Breast epithelium (tissue), 4 donors: ENCODE results near the gene ZNF467. TPM values are rescaled to one million over a fixed set of nuclear protein-coding genes. Genes with fewer than 3 reads are reported as not detected.

Source experiments
- DNase-seq, 2 donors: peaks; one replicate each; pipeline ENCODE4 v3.0.0-alpha.2; 2019; ENCODE audit warnings: low spot score in 2 of 2
- H3K27ac ChIP-seq, 2 donors: fragments of 200-600 bp; sonication (generic) in 1 of 2; one replicate each; pipeline ENCODE4 v1.5.1; 2016 to 2019; ENCODE audit warnings: mild to moderate bottlenecking in 1 of 2
- H3K27me3 ChIP-seq, 2 donors: fragments of 200-600 bp; sonication (generic) in 1 of 2; one replicate each; pipeline versions ENCODE4 v1.5.1 to v1.6.0; 2017 to 2019; ENCODE audit warnings: control low read depth in 1 of 2, mild to moderate bottlenecking in 1 of 2
- H3K36me3 ChIP-seq: fragments of 200-600 bp; one replicate; pipeline ENCODE4 v1.5.1; 2019
- H3K4me1 ChIP-seq, 2 donors: fragments of 200-600 bp; sonication (generic); one replicate each; pipeline ENCODE4 v1.5.1; 2016 to 2019; ENCODE audit warnings: control low read depth in 1 of 2
- H3K4me3 ChIP-seq, 3 donors: fragments of 200-600 bp; sonication (generic); 1 replicate in 2 of 3; 2 replicates in 1 of 3; pipeline ENCODE4 v1.5.1; 2016 to 2019; ENCODE audit warnings: mild to moderate bottlenecking in 3 of 3, moderate library complexity in 2 of 3
- H3K9me3 ChIP-seq, 2 donors: fragments of 200-600 bp; sonication (generic) in 1 of 2; one replicate each; pipeline ENCODE4 v1.5.1; 2016 to 2019; ENCODE audit warnings: control low read depth in 1 of 2
- CTCF ChIP-seq, 3 donors: fragments of 450-650 bp; IDR thresholded peaks; one replicate each; pipeline ENCODE4 v1.5.1; 2016 to 2017; ENCODE audit warnings: antibody characterized with exemption in 3 of 3, mild to moderate bottlenecking in 3 of 3, moderate library complexity in 3 of 3
- POLR2A ChIP-seq: fragments of 450-650 bp; IDR thresholded peaks from one replicate; pipeline ENCODE4 v1.6.1; 2016; ENCODE audit warnings: antibody characterized with exemption, mild to moderate bottlenecking, moderate library complexity
- POLR2AphosphoS5 ChIP-seq, 3 donors: sonication (generic); formaldehyde crosslinking; IDR thresholded peaks; one replicate each; pipeline ENCODE4 v1.6.1; 2017; ENCODE audit warnings: antibody characterized with exemption in 3 of 3
- intact Hi-C: fragments of 100-400 bp; cut with DNase I; formaldehyde crosslinking; loops from one replicate; pipeline ENCODE4 v1.15.1; 2023; ENCODE audit warnings: low total_unique reads
- total RNA-seq, 3 donors: library from RNA; depleted of rRNA; stranded (reverse); fragments of >200 nt; gene quantifications; one replicate each; pipeline ENCODE4 v1.1.0, GENCODE V29; 2016

Gene ZNF467
- total RNA-seq, 3 donors from 2014 or later = 5.0 to 6.3 (median 5.9) TPM

GRCh38 chr7:149732111-149732561 lies 41.3 kb downstream of the ZNF467 start:
- Histone ChIP-seq H3K27me3 (no peaks in the 10 kb centered on the region), H3K4me3 (no peak overlapping the region), H3K4me1 (peaks cover 0 to 12% of the 10 kb centered on the region in 2 donors), H3K9me3 (no peaks in the 10 kb centered on the region), H3K36me3 (peaks cover 6% of the 10 kb centered on the region), H3K27ac (peak overlapping the region in 1 of 2 donors; percentile 55)
- TF ChIP-seq CTCF (IDR thresholded peaks at IDR 0.05) (no peak), POLR2AphosphoS5 (IDR thresholded peaks at IDR 0.05) (no peak), POLR2A (no peak)
- no peak for DNase-seq
- intact Hi-C loops = no loop called here

GRCh38 chr7:149731207-149731955 lies 42.0 kb downstream of the ZNF467 start:
- peaks cover 0 to 12% of the 10 kb centered on the region in 2 donors for H3K4me1 ChIP-seq
- intact Hi-C loops = no loop called here
- H3K36me3 ChIP-seq = peaks cover 6% of the 10 kb centered on the region
- H3K9me3 ChIP-seq = no peaks in the 10 kb centered on the region
- no peak for DNase-seq
- H3K4me3 ChIP-seq = no peak overlapping the region
- TF ChIP-seq CTCF (IDR thresholded peaks at IDR 0.05) = no peak
- no peak for TF ChIP-seq POLR2AphosphoS5 (IDR thresholded peaks at IDR 0.05)
- no peak for TF ChIP-seq POLR2A
- no peaks in the 10 kb centered on the region for H3K27me3 ChIP-seq
- H3K27ac ChIP-seq = no peak overlapping the region

- intact Hi-C loops = loop anchor here (10.0 kb wide), 1 partner anchor 55 kb away; no protein-coding TSS in a partner anchor
These were observed 43.2 kb downstream of the ZNF467 start for GRCh38 chr7:149729983-149730801.

GRCh38 chr7:149729586-149729982 lies 43.8 kb downstream of the ZNF467 start:
- TF ChIP-seq POLR2AphosphoS5 (IDR thresholded peaks at IDR 0.05) = no peak
- Histone ChIP-seq H3K27ac (no peak overlapping the region), H3K27me3 (no peaks in the 10 kb centered on the region), H3K4me3 (no peak overlapping the region), H3K36me3 (peaks cover 6% of the 10 kb centered on the region), H3K4me1 (peaks cover 0 to 7% of the 10 kb centered on the region in 2 donors), H3K9me3 (no peaks in the 10 kb centered on the region)
- DNase-seq = no peak
- intact Hi-C loops = loop anchor here (10.0 kb wide), 1 partner anchor 55 kb away; no protein-coding TSS in a partner anchor

More at GRCh38 chr7:149729983-149730801, 43.2 kb downstream of the ZNF467 start:
- no peak for TF ChIP-seq POLR2AphosphoS5 (IDR thresholded peaks at IDR 0.05)
- H3K9me3 ChIP-seq = no peaks in the 10 kb centered on the region
- no peak overlapping the region for H3K27ac ChIP-seq
- H3K4me3 ChIP-seq = no peak overlapping the region
- peaks cover 0 to 9% of the 10 kb centered on the region in 2 donors for H3K4me1 ChIP-seq
- no peaks in the 10 kb centered on the region for H3K27me3 ChIP-seq
- peaks cover 6% of the 10 kb centered on the region for H3K36me3 ChIP-seq
- DNase-seq = no peak

- intact Hi-C loops = loop anchor here (10.0 kb wide), 1 partner anchor 54 kb away; no protein-coding TSS in a partner anchor
- DNase-seq = no peak
- Histone ChIP-seq H3K36me3 (peaks cover 6% of the 10 kb centered on the region), H3K4me1 (peaks cover 0 to 7% of the 10 kb centered on the region in 2 donors), H3K27me3 (no peaks in the 10 kb centered on the region), H3K4me3 (no peak overlapping the region), H3K27ac (no peak overlapping the region), H3K9me3 (no peaks in the 10 kb centered on the region)
- no peak for TF ChIP-seq CTCF (IDR thresholded peaks at IDR 0.05)
These were observed 44.7 kb downstream of the ZNF467 start for GRCh38 chr7:149728491-149729375.
